ENCODE measurements around the gene EVL.

Gene EVL

DNA sequence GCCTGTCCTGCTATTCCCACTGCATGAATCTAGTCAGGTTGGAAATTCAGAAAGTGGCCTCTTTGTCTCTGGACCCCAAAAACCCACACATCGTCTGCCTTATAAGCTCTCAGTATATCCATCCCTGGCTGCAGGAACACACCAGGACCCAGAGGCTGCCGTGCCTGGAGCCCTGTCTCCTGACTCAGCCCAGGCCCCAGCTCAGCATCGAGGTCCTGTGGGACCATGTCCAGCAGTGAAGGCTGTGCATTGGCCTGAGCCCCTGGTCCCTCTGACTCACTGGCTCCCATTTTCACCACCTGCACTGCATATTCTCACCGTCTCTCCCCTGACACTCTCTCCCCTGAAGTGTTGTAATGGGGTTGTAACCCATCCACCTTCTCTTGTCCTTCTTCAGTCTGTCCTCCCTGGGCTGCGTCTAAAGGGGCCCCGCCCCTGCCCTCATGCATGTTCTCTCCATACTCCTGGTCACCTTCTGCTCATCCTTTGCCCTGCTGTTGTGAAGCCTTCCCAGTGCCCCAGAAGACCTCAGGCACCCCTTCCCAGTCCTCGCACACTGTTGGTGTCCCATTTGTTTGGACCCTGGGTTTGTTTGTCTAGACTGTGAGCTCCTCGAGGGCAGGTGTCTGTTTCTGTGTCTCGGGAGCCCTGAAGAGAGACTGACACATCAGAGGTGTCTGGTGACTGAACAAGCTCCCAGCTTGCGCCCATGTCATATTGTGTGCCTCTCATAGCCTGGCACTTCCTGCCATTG lies 43.8 kb downstream of the EVL start:
- no peak for DNase-seq (ENCODE audit: low read depth in 2 of 2)

DNA sequence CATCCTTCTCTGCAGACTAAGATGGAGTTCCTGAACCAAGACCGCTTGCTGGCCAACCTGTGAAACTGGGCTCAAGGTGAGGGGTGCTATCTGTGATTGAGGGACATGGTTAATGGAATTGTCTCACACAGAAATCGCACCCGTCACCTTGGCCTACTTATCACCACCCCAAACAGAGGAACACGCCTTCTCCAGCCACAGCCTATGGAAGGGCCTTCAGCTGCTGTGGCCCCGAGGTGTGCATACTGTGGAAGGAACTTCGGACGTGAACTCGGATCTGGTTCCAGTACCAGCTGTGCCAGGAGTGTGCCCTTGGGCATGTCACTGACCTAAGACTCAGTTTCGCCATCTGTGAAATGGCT lies 44.4 kb downstream of the EVL start:
- no peak for DNase-seq (ENCODE audit: low read depth in 2 of 2)

DNA sequence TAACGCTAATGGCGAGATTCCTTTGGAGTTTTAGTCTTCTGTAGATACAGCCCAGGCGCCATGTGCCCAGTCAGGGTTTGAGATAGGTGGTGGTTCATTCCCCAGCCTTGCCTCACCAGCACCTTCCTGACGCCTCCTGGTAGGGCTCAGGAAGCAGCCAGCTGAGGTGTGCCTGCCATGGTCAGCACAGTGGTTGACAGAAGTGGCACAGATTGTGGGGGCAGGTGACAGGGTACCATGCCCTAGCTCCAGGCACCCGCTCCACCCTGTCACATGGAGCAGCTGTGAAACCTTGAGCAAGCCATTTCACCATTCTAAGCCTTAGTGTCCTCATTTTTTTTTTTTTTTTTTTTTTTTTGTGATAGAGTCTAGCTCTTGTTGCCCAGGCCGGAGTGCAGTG lies 45.6 kb downstream of the EVL start:
- DNase-seq (ENCODE audit: low read depth in 2 of 2): no peak

DNA sequence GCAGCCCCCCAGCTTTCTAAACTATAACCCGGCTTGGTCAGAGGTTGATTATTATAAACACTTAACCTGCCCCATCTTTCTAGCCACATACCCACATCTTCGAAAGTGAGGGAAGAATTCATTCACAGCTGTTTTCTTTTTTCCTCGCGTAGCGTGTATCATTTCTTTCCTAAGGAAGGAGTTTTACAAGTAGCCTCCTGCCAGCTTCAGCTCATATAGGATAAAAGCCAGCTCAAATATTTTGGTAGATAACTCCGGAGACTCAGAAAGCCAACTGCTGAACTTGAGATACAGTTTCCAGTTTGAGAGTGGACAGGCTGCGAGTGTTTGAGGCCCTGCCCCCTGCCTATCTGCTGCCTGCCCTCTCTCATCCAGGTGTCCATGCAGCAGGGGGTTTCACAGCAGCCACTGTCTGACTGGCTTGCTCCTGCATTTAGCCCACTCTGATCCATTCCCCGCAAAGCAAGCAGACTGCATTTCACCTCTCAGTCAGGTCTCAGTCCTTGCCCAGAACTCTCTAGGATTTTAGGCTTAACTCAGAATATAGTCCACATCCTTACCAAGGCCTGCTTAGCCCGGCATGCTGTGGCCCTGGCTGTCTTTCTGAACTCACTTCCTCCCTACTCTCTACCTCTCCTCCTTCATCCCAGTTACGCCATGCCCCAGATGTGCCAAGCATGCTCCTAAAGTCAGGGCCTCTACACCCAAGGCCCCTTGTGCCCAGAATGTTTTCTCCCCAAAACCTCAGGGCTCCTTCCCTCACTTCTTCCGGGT lies 46.9 kb downstream of the EVL start:
- DNase-seq (ENCODE audit: low read depth in 2 of 2): no peak

DNA sequence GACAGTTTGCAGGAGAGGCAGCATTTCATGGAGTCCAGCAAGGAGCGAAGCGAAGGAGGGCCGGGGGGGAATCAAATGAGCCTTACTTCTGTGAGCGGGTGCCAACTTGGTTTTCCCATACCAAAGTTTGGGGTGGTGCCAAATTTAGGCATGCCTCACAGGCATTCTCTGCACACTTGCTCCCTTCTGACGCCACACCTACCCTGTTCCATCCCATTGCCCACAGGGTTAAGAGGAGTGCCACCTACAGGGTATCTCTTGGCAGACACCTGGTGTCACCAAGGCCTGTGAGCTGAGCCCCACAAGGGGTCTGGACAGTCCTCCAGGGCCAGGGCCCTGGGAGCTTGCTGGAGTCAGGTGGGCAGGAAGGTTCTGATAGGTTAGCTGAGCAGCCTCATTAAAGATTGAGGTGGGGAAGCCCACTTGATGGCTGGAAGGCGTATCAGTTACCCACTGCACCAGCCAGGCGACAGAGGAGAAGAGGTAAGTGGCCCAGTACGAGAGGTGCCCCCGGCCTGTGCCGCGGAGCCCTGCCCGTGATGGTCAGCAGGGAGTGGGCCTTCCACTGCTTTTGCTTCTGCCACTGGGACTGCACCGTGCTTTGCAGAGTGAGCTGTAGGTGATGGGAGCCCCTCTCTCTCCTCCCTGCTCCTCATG lies 49.0 kb downstream of the EVL start:
- no peak for DNase-seq (ENCODE audit: low read depth in 2 of 2)

DNA sequence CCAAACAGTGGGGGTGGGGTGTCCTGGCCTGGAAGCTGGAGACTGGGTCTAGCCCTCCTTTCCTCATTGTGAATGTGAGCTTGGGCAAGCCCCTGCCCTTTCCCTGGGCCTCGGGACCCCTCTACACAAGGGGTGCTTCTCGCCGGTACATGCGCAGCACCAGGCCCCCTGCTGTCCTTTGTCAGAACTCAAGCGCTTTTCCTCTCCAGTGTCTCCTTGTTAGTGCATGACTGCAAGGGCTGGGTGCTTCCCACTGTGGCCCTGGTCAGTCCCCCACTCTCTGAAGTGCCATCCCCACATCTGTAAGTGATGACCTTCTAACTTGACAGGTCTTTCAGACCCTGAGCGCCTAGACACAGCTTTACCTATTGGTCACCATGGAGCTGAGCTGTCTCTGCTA lies 50.0 kb downstream of the EVL start:
- DNase-seq (ENCODE audit: low read depth in 2 of 2): no peak

DNA sequence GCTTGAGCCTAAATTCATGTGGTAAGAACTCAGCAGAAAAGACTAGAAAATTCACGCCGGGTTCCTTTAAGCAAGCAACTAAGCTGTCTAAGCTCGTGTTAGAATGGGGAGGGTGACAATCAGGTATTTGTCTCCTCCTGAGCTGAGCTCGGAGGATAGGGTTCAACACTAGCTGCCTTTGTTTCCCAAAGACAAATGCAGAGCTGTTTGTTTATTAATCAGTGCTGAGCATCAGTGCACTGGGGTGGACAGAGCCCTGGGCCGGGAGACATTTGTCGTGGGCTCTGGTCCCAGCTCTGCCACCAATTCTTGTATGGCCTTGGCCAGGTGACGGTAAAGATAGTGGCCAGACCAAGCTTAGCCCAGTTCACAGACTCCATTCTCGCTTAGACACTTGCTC lies 50.5 kb downstream of the EVL start:
- no peak for DNase-seq (ENCODE audit: low read depth in 2 of 2)

DNA sequence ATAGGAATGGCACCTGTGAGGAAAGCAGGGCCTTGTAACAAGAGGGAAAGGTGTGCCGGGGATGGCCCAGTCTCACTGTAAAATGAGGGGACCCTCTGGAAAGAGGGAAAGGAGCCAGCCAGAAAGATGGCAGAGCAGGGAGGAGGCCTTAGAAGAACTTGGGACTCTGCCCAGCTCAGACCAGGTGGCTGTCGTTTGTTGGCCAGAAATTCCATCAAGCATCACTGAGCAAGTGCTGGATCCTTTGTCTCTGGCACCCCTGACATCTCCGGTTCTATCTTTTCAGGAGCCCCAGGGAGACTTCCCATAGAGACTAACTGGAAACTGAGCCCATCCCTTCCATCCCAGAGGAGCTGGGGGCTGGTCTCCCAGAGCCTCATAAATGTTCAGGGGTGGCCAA lies 50.9 kb downstream of the EVL start:
- no peak for DNase-seq (ENCODE audit: low read depth in 2 of 2)

DNA sequence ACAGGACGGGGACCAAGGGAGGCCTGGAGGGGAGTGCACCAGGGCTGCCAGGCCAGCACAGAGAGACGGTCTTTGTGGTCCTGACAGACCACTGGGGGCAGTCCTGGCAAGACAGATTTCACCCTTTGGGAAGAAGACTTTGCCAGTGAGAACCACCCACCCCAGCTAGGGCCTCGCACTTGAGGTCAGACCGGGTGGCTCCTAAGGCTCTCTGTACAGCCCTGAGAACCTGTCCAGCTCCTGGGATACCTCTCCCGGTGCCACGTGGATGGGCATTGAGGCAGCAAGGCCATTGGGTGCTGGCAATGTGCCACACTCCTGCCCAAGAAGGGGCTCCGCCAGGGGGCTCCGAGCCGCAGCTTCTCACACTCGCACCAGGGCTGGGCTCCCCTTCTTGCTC lies 51.8 kb downstream of the EVL start:
- no peak for DNase-seq (ENCODE audit: low read depth in 2 of 2)

DNA sequence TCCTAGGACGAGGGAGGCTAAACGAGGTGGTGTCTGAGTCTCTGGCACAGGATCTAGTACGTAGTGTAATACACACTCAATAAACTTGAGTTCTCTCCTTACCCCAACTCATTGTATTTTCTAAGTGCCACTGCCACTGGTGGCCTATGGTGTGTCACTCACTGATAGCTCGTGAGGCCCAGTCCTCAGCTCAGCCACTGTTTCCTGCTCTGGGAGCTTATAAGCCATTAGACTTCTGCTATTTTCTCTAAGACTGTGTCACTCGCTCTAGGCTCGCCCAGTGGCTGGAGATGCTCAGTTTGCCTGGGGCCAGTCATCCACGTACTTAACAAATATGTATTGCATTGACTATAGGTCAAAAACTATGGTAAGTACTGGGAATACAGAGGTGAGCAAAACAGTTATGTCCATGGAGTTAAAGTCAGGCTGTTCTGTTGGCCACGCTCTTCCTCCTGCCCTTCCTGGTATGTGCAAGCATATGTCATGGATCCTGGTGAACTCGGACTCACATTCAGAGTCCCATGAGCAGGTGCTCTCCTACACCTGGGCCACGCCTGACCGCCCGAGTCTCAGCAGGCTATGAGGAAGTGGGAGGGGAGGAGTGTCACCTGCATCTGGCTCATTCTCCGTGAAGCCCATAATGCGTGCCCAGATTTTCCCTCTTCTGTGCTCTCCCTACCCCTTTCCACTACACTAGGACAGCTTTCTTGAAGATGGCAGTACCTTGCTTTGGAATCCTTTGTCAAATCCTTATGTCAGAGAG lies 52.6 kb downstream of the EVL start:
- DNase-seq (ENCODE audit: low read depth in 2 of 2): no peak

DNA sequence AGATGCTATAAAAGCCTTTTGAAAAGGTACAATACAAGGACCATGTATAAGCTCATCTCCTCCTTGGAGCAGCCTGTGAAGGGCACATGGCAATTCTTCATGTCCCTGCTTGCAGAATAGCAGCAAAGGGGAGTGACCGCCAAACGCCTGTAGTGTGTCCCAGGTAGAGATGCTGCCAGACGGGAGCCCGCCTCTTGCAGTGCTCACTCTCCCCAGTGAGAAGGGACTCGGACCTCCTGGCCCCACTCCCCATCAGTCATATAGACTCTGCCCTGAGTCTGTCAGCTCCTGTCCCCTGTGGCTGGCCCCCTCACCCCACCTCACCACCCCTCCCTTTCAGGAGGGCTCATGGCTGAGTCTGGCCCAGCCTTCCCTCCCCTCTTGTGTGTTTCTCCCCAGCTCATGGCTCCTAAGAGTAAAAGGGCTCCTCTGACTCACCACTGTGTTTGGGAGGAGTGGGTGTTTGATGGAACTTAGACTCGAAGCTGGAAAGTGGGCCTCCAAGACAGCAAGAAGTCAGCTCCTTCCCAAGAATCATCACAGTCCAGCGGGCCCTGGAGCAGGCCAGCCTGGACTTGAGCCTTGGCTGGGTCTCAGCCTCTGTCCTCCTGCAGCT lies 53.3 kb downstream of the EVL start:
- no peak for DNase-seq (ENCODE audit: low read depth in 2 of 2)

DNA sequence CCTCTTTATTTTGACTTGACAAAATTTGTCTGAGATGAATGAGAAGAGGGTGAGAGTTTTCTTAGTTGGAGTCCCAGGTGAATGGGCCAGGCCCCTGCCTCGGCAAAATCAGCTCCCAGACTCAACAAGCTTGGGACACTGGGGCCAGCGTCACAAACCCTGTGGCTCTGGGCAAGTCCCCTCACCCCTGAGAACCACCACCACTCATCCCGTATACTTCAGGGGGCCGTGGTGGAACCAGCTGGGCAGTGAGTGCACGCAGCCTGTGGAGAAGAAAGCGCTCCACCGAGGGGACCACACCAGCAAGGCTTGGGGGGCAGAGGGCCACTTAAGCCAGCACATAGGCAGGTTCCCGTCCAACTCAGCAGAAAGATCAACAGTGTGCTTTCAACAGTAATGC lies 54.0 kb downstream of the EVL start:
- DNase-seq (ENCODE audit: low read depth in 2 of 2): no peak

DNA sequence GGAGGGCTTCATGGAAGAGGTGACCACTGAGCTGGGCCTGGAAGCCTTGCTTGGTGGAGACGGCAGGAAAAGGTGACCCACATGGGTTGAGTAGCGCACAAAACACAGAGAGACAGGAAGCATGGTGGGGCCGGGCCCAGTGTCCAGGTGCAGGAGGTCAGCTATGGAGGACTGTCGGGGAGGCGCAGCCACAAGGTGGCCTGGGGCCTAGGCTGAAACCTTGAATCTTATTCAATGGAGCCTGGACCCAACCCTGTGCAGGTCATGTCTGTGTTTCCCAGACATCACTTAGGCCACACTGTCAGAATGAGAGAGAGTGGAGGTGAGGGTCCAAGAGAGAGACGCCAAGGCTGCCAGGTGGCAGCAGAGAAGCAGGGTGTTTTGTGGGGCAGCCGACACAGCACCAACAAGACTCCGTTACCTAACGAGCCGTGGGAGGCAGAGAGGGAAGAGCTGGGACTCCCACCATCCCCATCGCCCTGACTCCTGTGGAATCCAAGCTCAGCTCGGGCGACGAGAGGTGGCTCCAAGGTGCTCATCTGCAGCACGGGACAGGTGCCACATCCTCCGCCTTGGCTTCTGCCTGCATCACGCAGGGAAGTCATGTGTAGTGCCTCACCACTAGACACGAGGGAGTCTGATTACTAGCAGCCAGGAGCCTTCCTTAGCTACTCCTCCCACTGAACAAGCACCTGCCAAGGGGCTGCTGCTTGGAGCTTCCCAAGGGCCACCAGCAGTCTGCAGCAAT lies 55.5 kb downstream of the EVL start:
- no peak for DNase-seq (ENCODE audit: low read depth in 2 of 2)

DNA sequence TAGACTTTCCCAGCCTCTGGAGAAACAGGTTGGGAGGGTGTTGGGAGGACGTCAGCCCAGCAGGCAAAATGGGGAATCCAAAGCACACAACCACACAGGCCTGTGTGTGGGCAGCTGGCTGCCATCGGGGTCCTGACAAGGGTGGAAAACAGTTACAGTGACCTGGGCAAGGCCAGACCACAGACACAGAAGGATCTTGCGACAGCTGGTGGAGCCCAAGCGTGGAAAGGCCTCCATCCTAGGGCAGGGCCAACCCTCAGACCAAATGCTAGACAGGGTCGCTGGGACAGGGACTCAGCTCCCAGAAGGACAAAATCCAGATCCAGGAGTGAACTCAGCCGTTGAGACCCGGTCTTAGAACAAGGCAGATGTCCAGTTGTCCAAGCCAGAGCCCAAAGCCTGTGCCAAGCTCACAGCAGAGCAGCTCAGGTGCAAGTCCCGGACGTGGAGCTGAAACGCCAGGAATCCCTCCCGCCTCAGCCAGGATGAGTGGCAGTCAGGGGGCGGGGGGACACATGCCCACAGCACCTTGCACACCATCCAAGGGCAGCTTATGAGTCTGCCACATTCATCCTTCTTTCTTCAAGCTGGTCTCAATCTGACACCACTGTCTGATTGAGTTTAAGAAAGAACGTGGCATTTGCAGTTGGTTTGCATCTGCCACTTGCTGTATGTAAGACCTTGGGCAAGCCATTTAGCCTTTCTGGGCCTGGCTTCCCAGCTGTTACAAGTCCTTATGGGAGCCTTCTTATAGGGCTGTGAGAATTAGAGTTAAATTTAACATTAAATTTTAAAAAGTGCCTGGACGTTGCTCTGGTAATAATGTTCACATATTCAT lies 56.6 kb downstream of the EVL start:
- DNase-seq (ENCODE audit: low read depth in 2 of 2): no peak

DNA sequence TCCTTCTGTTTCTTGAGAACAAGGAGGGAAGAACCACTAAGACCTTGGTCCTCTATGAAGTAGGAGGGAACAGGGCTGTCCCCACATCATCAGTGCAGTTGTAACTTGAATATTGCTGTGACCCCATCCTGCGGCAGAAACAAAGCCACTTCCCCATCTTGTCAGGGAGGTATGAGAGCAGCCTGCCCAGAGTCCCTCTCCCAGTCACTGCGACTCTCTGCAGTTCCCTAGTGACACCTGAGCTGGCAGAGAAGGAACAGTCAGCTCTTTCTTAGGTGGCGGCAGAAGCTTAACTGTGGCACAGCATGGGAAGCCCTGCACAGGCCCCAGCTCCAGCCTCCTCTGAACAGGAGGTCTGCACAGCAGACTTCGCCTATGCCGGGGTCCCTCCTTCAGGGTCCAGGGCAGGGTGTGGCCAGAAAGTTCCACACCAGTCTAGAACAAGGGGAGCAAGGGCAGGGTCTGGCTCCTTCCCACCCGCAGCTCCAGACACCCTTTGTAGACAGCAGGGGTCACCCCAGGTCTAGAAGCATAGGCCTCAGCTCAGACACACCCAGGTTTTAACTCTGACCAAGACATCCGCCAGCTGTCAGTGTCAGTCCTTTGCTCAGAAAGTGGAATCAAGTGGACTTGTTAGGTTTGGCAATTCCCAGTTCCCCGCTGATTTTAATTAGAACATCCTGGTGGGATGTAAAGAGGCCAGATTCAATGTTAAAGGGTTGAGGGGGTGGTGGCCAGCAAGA lies 57.4 kb downstream of the EVL start:
- DNase-seq (ENCODE audit: low read depth in 2 of 2): no peak

DNA sequence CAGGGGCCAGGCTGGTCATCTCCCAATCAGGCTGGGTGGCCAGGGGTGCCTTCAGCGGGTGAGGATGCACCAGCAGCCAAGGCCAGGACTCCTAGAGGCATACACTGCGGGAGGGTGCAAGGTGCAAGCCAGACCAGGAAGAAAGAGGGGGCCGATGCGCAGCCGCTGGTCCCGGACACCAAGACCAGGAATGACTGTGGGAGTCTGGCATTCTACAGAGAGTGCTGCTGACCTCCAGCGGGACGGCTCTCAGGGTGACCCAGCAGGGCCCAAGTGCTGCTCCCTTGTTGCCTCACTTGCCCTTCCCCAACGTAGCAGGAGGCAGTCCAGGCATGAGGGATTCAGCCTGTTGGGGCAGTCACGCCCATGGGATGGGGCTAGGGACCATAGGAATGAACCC lies 58.4 kb downstream of the EVL start:
- no peak for DNase-seq (ENCODE audit: low read depth in 2 of 2)

DNA sequence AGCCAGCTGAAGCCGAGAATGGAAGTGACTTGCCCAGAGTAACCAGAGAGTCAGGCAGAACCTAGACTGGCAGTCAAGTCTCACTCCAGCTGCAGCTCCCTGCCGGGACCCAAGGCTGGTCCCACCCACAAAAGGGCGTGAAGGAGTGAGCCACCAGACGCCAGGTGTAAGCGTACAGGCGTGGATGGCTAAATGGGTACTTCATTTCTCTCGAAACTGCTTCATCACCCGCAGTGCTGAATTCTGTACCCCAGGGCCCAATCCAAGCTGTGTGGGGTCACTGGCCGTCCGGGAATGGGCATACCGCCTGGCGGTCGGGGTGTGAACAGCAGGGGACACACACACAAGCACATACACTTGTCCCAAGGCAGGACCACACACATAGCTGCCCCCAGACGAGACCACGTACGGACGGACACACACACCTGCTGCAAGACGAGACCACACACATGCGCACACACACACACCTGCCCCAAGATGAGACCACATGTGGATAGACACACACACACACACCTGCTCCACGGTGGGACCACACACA lies 59.4 kb downstream of the EVL start:
- DNase-seq (ENCODE audit: low read depth in 2 of 2): no peak

DNA sequence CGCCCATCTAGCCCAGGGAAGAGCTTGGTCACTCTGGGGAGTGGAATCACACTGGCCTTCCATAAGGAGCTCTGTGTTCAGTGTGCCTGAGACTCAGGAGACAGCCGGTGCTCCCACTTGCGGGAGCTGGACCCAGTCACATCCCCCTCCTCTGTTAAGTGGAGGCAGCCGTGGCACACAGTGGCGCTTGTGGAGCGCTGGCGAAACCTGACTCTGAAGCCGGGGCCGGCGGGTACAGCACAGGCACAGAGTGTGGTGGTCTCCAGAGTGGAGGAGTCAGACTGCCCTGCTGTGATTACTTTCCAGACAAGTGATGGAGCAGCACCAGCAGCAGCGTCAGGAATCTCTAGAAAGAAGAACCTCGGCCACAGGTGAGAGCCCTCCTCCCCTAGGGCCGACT lies 61.2 kb downstream of the EVL start:
- DNase-seq (ENCODE audit: low read depth in 2 of 2): no peak

DNA sequence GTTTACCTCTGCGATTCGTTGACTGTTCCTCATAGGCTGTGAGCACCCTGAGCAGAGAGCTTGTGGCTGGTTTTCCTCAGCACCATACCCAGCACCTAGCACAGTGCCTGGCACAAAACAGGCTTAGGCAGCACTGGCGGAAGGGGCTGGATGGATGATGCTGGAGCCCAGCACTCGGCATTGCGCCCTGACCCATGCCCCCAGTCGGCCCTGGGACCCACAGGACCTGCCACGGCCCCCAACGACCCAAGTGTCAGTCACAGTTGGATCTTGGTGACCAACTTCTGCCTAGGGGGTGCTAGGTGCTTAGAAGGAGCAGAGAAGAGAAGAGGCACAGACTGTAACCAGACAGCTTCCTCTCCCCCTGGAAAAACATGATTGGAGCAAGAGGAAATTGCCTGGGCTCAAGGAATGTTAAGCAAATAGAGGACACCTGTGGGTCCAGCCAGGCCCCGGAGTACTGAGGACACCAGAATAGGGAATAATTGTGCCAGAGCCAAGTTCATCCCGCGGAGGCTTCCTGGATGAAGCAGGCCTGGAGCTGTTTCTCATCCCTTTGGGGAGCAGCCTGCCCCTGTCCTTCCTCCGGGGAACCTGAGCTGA lies 62.7 kb downstream of the EVL start:
- DNase-seq (ENCODE audit: low read depth in 2 of 2): no peak
